WI38 (cell line): ENCODE data around the gene SPHK2.
A peak's percentile ranks its signal among the peaks of the same experiment; 100 is the strongest.

Experiments used
- H3K4me3 ChIP-seq: 2 replicates; pipeline ENCODE4 v1.5.1; 2011; ENCODE audit warnings: low read depth, mild to moderate bottlenecking, control low read depth, low read length
- CTCF ChIP-seq: IDR thresholded peaks from 2 replicates; pipeline ENCODE4 v1.5.1; 2012; ENCODE audit warnings: low read depth, mild to moderate bottlenecking, control low read depth, low read length

SPHK2 gene

GRCh38 chr19:48646001-48646721 lies 26.9 kb downstream of the SPHK2 start, which contains the start of gene CA11:
CA11 (minus strand) TSS chr19:48646187; CDS start chr19:48645632, 555 bp downstream.
- peak; percentile 90 for TF ChIP-seq CTCF
- H3K4me3 ChIP-seq = peak within 1 kb of the TSS; percentile 58

GRCh38 chr19:48646722-48647216 lies 27.5 kb downstream of the SPHK2 start:
- H3K4me3 ChIP-seq = peak overlapping the region; percentile 58
- TF ChIP-seq CTCF = no peak

GRCh38 chr19:48648134-48648533 lies 28.8 kb downstream of the SPHK2 start:
- H3K4me3 ChIP-seq = no peak overlapping the region
- no peak for TF ChIP-seq CTCF

GRCh38 chr19:48650974-48651682 lies 31.8 kb downstream of the SPHK2 start:
- H3K4me3 ChIP-seq = no peak overlapping the region
- no peak for TF ChIP-seq CTCF

- no peak for TF ChIP-seq CTCF
- no peak overlapping the region for H3K4me3 ChIP-seq
Observed at GRCh38 chr19:48651683-48652048, 32.4 kb downstream of the SPHK2 start.

GRCh38 chr19:48654299-48655059 lies 35.2 kb downstream of the SPHK2 start:
- no peak for TF ChIP-seq CTCF
- no peak overlapping the region for H3K4me3 ChIP-seq
